HG03139 (cell line): ENCODE data around the gene NCBP3.

ENCODE experiments used
- ATAC-seq: cut with Tn5 transposase; IDR thresholded peaks from one replicate; pipeline ENCODE4 v1.9.1; 2021; ENCODE audit not compliant: unreplicated experiment

Gene NCBP3

DNA sequence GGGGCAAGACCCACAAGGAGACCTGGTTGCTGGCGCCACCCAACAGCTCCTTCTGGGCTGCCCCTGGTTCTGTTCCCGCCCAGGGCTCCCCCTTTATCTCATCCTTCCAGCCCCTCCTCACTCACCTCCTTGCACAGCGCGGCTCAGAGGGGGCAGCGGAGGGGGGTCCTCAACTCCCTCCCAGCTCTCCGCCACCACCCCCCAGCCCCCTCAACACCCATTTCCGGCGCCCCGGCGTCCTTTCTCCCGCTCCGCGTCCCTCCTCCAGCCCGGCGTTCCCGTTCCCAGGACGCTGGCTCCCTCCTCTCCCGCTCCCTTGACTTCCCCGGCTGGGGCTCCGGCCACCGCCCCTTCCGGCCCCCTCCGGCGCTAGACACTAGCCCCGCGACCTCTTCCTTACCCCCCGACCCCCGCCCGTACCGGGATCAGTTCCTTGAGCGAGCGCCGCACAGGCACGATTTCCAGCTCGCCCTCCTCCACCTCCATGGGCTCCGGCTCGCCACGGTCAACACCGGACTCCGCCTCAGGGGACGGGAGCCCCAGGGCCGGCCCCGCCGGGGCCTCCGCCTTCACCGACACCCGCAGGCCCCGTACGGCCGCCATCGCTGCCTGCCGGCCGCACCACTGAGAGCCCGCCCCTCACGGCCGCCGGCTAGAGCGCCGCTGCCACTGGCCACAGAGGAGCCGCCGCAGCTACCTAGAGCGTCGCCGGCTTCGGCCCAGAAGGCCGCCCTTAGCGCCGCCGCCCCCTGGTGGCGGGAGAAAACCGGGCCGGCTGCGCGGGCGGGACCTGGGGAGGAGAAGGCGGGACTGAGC is at the start of gene NCBP3:
Gene NCBP3, minus strand, starts transcription at position 626 of the 816 bp plus-strand sequence. Its CDS starts 23 bp downstream, at position 603.
- peak; percentile 89 for ATAC-seq

DNA sequence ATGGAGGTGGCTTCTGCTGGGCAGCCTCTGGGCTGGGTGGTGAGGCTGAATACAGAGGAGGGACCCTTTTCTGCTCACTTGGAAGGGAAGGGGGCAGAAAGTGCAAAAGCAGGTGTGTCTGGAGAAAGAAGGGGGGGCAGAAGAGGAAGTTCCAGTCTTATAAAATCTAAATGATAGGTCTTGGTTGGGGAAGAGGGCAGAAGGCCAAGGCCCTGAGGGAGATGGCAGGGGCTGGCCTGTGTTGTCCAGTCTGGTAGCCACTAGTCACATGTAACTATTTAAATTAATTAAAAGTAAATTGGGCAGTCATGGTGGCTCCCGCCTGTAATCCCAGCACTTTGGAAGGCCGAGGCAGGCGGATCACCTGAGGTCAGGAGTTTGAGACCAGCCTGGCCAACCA is 49.3 kb upstream of the NCBP3 start:
- no peak for ATAC-seq

GRCh38 chr17:3894911-3895343 is 48.9 kb upstream of the NCBP3 start:
- ATAC-seq: no peak

GRCh38 chr17:3894188-3894587 is 48.1 kb upstream of the NCBP3 start:
- ATAC-seq: no peak

DNA sequence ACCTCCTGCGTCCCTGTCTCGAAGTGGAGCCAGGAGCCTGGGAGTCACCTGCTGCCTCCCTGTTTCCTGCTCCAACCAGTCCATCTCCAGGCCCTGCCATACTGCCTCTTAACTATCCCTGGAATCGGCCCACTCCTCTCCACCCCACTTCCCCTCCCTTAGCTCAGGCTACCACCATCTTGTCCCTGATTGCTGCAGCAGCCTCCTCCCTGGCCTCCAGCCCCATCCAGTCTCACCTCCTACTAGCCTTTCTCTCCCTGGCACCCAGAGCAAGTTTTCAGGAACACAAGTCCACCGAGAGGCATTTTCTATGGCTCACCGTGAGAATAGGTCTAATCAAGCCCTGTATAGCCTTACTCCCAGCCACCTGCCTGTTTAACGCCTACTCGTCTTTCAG is 47.7 kb upstream of the NCBP3 start:
- no peak for ATAC-seq

- ATAC-seq: peak; percentile 71
These were observed 47.1 kb upstream of the NCBP3 start, which contains the start of gene CAMKK1 for GRCh38 chr17:3893003-3893719. Gene CAMKK1 (minus strand): TSS chr17:3893053. CDS start chr17:3885687, 7,366 bp downstream.

- peak; percentile 13 for ATAC-seq
These were observed 46.3 kb upstream of the NCBP3 start for GRCh38 chr17:3892095-3892998.

DNA sequence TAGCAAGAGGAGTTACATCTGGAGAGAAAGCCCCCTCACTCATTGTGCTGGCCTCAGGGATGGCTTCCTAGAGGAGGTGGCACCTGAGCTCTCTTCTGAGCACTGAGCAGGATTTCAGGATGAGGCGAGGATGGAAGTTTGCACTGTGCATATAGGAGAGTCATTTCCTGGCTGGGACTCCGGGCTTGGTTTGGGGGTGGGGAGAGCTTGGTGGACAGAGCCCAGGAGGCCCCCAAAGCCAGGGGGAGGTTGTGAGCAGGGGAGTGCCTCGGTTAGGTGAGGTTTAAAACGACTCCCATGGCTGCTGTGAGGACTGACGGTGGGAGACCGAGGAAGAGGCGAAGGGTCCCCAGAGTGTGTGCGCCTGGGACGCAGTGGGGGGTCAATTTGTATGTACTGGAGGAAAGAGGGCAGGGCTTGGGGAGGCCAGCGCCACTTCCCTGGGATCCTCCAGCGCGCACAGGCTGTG is 45.6 kb upstream of the NCBP3 start:
- ATAC-seq: no peak

GRCh38 chr17:3890878-3891219 is 44.8 kb upstream of the NCBP3 start:
- no peak for ATAC-seq

DNA sequence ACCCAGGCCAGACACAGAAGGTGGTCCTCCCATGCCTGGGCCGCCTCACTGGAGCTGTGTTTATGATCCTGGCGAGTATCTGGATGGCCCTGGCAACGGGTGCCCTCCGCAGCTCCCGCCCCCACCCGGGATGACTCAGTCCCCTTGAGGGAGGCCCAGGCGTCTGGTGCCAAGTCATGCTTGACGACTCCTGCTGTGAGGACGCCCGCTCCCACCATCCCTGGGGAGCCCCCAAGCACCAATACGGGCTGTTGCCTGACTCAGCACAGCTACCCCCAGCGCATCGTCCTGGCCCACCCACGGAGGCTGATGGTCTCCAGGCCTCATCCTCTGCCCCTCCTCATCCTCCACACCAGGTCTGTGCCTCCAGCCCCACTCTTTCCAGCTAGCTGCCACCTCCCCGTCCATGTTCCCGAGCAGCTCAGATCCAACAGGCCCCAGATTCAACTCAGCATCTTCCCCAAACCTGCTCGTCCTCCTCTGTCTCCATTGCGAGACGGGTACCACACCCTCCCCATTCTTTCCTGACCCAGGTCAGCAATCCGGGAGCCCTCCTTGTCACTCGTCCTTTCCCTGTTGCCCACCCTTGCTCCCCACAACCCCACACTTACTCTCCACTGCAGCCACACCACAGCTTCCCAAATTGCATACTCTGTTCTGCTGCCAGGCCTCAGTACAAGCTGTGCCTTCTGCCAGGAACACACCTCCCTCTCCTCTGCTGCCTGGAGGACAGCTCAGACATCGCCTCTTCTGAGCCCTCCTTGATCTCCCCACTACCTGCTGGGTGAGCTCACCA is 44.2 kb upstream of the NCBP3 start:
- no peak for ATAC-seq

- ATAC-seq: no peak
These were observed 43.4 kb upstream of the NCBP3 start for GRCh38 chr17:3889325-3890012.

- ATAC-seq: no peak
These were observed 42.5 kb upstream of the NCBP3 start for GRCh38 chr17:3888343-3889171.

DNA sequence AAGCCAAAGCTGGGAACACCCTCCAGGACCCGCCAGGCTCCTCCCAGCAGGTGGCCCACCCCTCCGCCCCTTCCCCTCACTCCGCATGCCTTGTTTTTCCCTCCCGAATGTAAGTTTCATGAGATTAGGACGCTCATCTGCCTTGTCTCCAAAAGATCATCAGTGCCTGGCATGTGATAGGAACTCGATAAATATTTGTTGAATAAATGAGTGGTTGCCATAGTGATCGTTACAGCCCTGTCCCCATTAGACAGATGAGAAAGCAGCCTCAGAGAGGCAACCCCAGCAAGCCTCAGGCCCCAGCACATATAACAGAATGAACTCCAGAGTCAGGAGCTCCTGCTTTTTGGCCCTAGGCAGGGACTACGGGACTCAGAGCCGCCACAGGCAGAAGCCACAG is 41.8 kb upstream of the NCBP3 start:
- no peak for ATAC-seq

GRCh38 chr17:3887394-3887793 is 41.3 kb upstream of the NCBP3 start:
- no peak for ATAC-seq

GRCh38 chr17:3886776-3887175 is 40.7 kb upstream of the NCBP3 start:
- no peak for ATAC-seq

DNA sequence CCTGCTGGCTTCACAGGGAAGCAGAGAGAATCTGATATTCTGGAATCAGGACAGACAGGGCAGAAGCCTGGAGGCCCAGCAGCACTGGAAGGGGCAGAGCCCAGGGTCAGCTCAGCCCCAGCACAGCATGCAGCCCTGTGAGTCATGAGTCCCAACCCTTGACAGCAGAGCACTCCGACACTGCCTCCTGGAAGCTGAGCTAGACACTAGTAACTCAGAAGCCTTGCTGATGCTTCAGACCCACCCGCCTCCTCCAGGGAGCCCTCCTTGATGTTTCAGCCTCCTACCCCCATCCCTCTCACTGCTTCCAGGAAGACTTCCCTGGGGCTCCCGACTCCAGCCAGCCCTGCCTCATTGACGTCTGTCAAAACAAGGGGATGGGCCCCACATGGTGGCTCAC is 39.9 kb upstream of the NCBP3 start:
- ATAC-seq: no peak

GRCh38 chr17:3885271-3885670 is 39.2 kb upstream of the NCBP3 start:
- ATAC-seq: no peak

- ATAC-seq: no peak
These were observed 38.1 kb upstream of the NCBP3 start for GRCh38 chr17:3884188-3884587.

GRCh38 chr17:3882276-3882675 is 36.2 kb upstream of the NCBP3 start:
- no peak for ATAC-seq
